GM19240 (cell line): ENCODE measurements around the gene DRD1.

Source experiments
- DNase-seq: peaks from one replicate; pipeline ENCODE4 v3.0.0; 2011; ENCODE audit warnings: low spot score; ENCODE audit not compliant: insufficient read length

Gene DRD1

GRCh38 chr5:175444060-175444904 is at the start of gene DRD1:
TSS of gene DRD1 (minus strand) at chr5:175444182. CDS start at chr5:175443099, 1,083 bp downstream.
- peak; percentile 20 for DNase-seq

- DNase-seq = no peak
These were observed 49.7 kb upstream of the DRD1 start for GRCh38 chr5:175493726-175494125.

- DNase-seq = no peak
These were observed 49.3 kb upstream of the DRD1 start for GRCh38 chr5:175493260-175493659.

- DNase-seq = no peak
These were observed 47.2 kb upstream of the DRD1 start for GRCh38 chr5:175491223-175491622.

- DNase-seq = no peak
These were observed 45.9 kb upstream of the DRD1 start for GRCh38 chr5:175489693-175490443.

- DNase-seq = no peak
These were observed 43.7 kb upstream of the DRD1 start for GRCh38 chr5:175487514-175488222.

- no peak for DNase-seq
These were observed 41.6 kb upstream of the DRD1 start for GRCh38 chr5:175485631-175486030.

- no peak for DNase-seq
These were observed 40.8 kb upstream of the DRD1 start for GRCh38 chr5:175484829-175485228.

- DNase-seq = no peak
These were observed 40.3 kb upstream of the DRD1 start for GRCh38 chr5:175484322-175484721.

GRCh38 chr5:175483337-175483736 is 39.4 kb upstream of the DRD1 start:
- DNase-seq = no peak

GRCh38 chr5:175479125-175479881 is 35.3 kb upstream of the DRD1 start:
- DNase-seq = no peak

- peak; percentile 86 for DNase-seq
These were observed 34.6 kb upstream of the DRD1 start, which contains the start of gene SFXN1 for GRCh38 chr5:175478384-175479124. TSS of gene SFXN1 (plus strand) at chr5:175478560. CDS start at chr5:175492104, 13,544 bp downstream.

- DNase-seq = no peak
These were observed 34.0 kb upstream of the DRD1 start for GRCh38 chr5:175478008-175478383.

- no peak for DNase-seq
These were observed 33.5 kb upstream of the DRD1 start for GRCh38 chr5:175477440-175477839.

GRCh38 chr5:175475248-175475647 is 31.3 kb upstream of the DRD1 start:
- no peak for DNase-seq

GRCh38 chr5:175472378-175472777 is 28.4 kb upstream of the DRD1 start:
- no peak for DNase-seq

- no peak for DNase-seq
These were observed 27.6 kb upstream of the DRD1 start for GRCh38 chr5:175471628-175472027.

GRCh38 chr5:175471196-175471595 is 27.2 kb upstream of the DRD1 start:
- DNase-seq = no peak

- no peak for DNase-seq
These were observed 26.8 kb upstream of the DRD1 start for GRCh38 chr5:175470781-175471180.

GRCh38 chr5:175469916-175470315 is 25.9 kb upstream of the DRD1 start:
- no peak for DNase-seq
